ENCODE measurements around the gene ANLN. TPM values are rescaled to one million over a fixed set of nuclear protein-coding genes. Genes with fewer than 3 reads are reported as not detected.

Gene ANLN
- total and polyA plus RNA-seq, 2 donors (not counting 3 experiments of a cell fraction or from before 2014, with no cell fraction given) = 28.5 to 119 TPM

DNA sequence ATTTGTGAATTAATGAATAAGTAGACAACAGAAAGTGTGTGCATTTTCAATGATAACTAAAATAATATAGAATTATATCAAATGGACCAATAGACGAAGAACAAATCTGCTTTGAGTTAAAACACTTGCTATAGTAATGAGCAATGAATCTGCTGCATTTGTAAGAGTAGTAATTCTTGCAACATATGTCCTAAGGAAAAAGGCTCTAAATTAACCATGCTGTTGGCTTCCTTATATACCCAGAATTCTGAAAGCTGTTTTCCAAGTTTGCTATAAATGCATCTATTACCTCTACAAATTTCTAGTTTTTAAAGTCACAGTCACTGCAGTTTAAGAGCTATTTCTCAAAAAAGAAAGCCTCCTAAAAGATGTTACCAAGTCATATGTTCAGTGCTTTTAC, 20.5 kb upstream of the ANLN start:
- Histone ChIP-seq H3K9me3 (replicated peaks; ENCODE audit: control insufficient read depth, insufficient read depth, low read length) (no peaks in the 10 kb centered on the region), H3K4me3 (replicated peaks in 1 of 3; ENCODE audit: insufficient read depth in 1 of 3, low read depth in 1 of 3, low read length in 3 of 3) (no peak overlapping the region), H3K36me3 (ENCODE audit: control insufficient read depth in 2 of 2, extremely low read depth in 1 of 2, insufficient read depth in 2 of 2, low read length in 2 of 2) (no peaks in the 10 kb centered on the region), H4K20me1 (replicated peaks; ENCODE audit: control insufficient read depth, extremely low read depth, insufficient read depth, low read length) (no peaks in the 10 kb centered on the region), H3K27me3 (ENCODE audit: control insufficient read depth in 2 of 2, insufficient read depth in 2 of 2, low read length in 2 of 2) (peaks cover 14 to 31% of the 10 kb centered on the region in 2 experiments), H3K79me2 (ENCODE audit: control insufficient read depth, insufficient read depth, low read length) (no peaks in the 10 kb centered on the region), H3K9ac (replicated peaks; ENCODE audit: extremely low read depth, insufficient read depth, low read length) (no peak overlapping the region), H3K27ac (ENCODE audit: insufficient read depth, low read depth, low read length) (no peak overlapping the region), H3K4me1 (ENCODE audit: control insufficient read depth, extremely low read depth, insufficient read depth, low read length) (no peaks in the 10 kb centered on the region), H3K4me2 (ENCODE audit: insufficient read depth, low read length) (no peak overlapping the region), H2AFZ (ENCODE audit: low read depth, low read length) (no peak overlapping the region), H3K9me1 (replicated peaks; ENCODE audit: control insufficient read depth, extremely low read depth, insufficient read depth, low read length) (no peaks in the 10 kb centered on the region)
- intact Hi-C loops (cut with micrococcal nuclease) = no loop called here
- no peak for FAIRE-seq
- dilution Hi-C loops (cut with MboI; ENCODE audit: extremely low pct_ligation_motif_present, low sequenced_read_pairs) = no loop called here
- CTCF ChIA-PET = no interaction called here
- no peak for DNase-seq (ENCODE audit: low read depth, low spot score)
- POLR2A ChIA-PET = no interaction called here
- TF ChIP-seq EZH2 (IDR thresholded peaks at IDR 0.05; ENCODE audit: borderline replicate concordance, low read depth, low read length, severe bottlenecking) (no peak), FOS (IDR thresholded peaks at IDR 0.05; ENCODE audit: borderline replicate concordance, insufficient read depth, low read length) (no peak), GATA2 (IDR thresholded peaks at IDR 0.05; ENCODE audit: insufficient read depth, insufficient read length, low read depth, low read length) (no peak), POLR2A (IDR thresholded peaks at IDR 0.05; ENCODE audit: low read depth, low read length) (no peak), MYC (IDR thresholded peaks at IDR 0.05; ENCODE audit: low read depth, low read length) (no peak), JUN (IDR thresholded peaks at IDR 0.05; ENCODE audit: borderline replicate concordance, insufficient read depth, insufficient read length, low read depth) (no peak)
- BruUV-seq (replicated peaks) = no TSS peak

DNA sequence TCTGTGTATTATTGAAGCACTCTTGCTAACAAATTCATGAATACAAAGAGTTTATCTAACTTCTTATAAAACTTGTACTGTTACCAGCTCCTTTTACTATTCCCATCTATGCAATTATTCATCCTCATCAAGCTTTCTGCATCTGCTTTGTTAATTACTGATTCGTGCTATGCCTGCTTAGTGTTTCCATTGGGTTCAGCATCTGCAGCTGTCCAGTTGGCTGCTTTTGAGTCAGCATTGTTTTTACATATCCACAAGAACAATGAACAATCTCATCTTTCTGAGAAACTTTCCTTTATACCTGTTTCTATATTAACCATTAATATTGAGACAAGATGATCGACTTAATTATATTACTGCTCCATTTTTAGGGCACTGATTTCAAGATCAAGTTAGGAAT, 19.6 kb upstream of the ANLN start:
- no peak overlapping the region for H3K4me2 ChIP-seq (ENCODE audit: insufficient read depth, low read length)
- ChIA-PET POLR2A (no interaction called here), CTCF (no interaction called here)
- H3K9ac ChIP-seq (replicated peaks; ENCODE audit: extremely low read depth, insufficient read depth, low read length) = no peak overlapping the region
- no peaks in the 10 kb centered on the region for H3K36me3 ChIP-seq (ENCODE audit: control insufficient read depth in 2 of 2, extremely low read depth in 1 of 2, insufficient read depth in 2 of 2, low read length in 2 of 2)
- H3K4me3 ChIP-seq (replicated peaks in 1 of 3; ENCODE audit: insufficient read depth in 1 of 3, low read depth in 1 of 3, low read length in 3 of 3) = no peak overlapping the region
- H3K4me1 ChIP-seq (ENCODE audit: control insufficient read depth, extremely low read depth, insufficient read depth, low read length) = no peaks in the 10 kb centered on the region
- no peaks in the 10 kb centered on the region for H3K9me3 ChIP-seq (replicated peaks; ENCODE audit: control insufficient read depth, insufficient read depth, low read length)
- no peaks in the 10 kb centered on the region for H3K9me1 ChIP-seq (replicated peaks; ENCODE audit: control insufficient read depth, extremely low read depth, insufficient read depth, low read length)
- no peaks in the 10 kb centered on the region for H4K20me1 ChIP-seq (replicated peaks; ENCODE audit: control insufficient read depth, extremely low read depth, insufficient read depth, low read length)
- H3K79me2 ChIP-seq (ENCODE audit: control insufficient read depth, insufficient read depth, low read length) = no peaks in the 10 kb centered on the region
- FAIRE-seq = no peak
- H2AFZ ChIP-seq (ENCODE audit: low read depth, low read length) = no peak overlapping the region
- BruUV-seq (replicated peaks) = no TSS peak
- intact Hi-C loops (cut with micrococcal nuclease) = no loop called here
- no peak overlapping the region for H3K27ac ChIP-seq (ENCODE audit: insufficient read depth, low read depth, low read length)
- H3K27me3 ChIP-seq (ENCODE audit: control insufficient read depth in 2 of 2, insufficient read depth in 2 of 2, low read length in 2 of 2) = peaks cover 14 to 31% of the 10 kb centered on the region in 2 experiments
- no peak for TF ChIP-seq FOS (IDR thresholded peaks at IDR 0.05; ENCODE audit: borderline replicate concordance, insufficient read depth, low read length)
- no peak for TF ChIP-seq POLR2AphosphoS5 (IDR thresholded peaks at IDR 0.05; ENCODE audit: insufficient read depth, low read depth, low read length)
- no peak for TF ChIP-seq POLR2A (IDR thresholded peaks at IDR 0.05; ENCODE audit: low read depth, low read length)
- TF ChIP-seq MYC (IDR thresholded peaks at IDR 0.05; ENCODE audit: low read depth, low read length) = no peak
- TF ChIP-seq, protein P1, sequence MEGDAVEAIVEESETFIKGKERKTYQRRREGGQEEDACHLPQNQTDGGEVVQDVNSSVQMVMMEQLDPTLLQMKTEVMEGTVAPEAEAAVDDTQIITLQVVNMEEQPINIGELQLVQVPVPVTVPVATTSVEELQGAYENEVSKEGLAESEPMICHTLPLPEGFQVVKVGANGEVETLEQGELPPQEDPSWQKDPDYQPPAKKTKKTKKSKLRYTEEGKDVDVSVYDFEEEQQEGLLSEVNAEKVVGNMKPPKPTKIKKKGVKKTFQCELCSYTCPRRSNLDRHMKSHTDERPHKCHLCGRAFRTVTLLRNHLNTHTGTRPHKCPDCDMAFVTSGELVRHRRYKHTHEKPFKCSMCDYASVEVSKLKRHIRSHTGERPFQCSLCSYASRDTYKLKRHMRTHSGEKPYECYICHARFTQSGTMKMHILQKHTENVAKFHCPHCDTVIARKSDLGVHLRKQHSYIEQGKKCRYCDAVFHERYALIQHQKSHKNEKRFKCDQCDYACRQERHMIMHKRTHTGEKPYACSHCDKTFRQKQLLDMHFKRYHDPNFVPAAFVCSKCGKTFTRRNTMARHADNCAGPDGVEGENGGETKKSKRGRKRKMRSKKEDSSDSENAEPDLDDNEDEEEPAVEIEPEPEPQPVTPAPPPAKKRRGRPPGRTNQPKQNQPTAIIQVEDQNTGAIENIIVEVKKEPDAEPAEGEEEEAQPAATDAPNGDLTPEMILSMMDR (IDR thresholded peaks at IDR 0.05; ENCODE audit: extremely low read depth in 1 of 2, insufficient read depth in 1 of 2, low read depth in 1 of 2, low read length in 2 of 2) = no peak
- TF ChIP-seq, protein P2, sequence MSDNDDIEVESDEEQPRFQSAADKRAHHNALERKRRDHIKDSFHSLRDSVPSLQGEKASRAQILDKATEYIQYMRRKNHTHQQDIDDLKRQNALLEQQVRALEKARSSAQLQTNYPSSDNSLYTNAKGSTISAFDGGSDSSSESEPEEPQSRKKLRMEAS (IDR thresholded peaks at IDR 0.05; ENCODE audit: insufficient read depth, insufficient read length) = no peak
- no peak for TF ChIP-seq EZH2 (IDR thresholded peaks at IDR 0.05; ENCODE audit: borderline replicate concordance, low read depth, low read length, severe bottlenecking)
- no peak for TF ChIP-seq JUN (IDR thresholded peaks at IDR 0.05; ENCODE audit: borderline replicate concordance, insufficient read depth, insufficient read length, low read depth)
- TF ChIP-seq GATA2 (IDR thresholded peaks at IDR 0.05; ENCODE audit: insufficient read depth, insufficient read length, low read depth, low read length) = no peak
- DNase-seq (ENCODE audit: low read depth, low spot score) = no peak
- dilution Hi-C loops (cut with MboI; ENCODE audit: extremely low pct_ligation_motif_present, low sequenced_read_pairs) = no loop called here

Data from endothelial cell of umbilical vein (primary cell).